Measurements from ENCODE around the gene CARD18.

The CARD18 gene

GRCh38 chr11:105139669-105140068 is at the start of gene CARD18:
Gene CARD18 (minus strand): TSS chr11:105139769. CDS start chr11:105139726, 43 bp downstream.
- Histone ChIP-seq H3K36me3 (ENCODE audit: control insufficient read depth, insufficient read depth, low read length) (no peaks in the 10 kb centered on the region), H3K4me1 (ENCODE audit: control insufficient read depth, insufficient read depth, low read length) (no peaks in the 10 kb centered on the region)

GRCh38 chr11:105183987-105184386 is 44.4 kb upstream of the CARD18 start:
- Histone ChIP-seq H3K36me3 (ENCODE audit: control insufficient read depth, insufficient read depth, low read length) (no peaks in the 10 kb centered on the region), H3K4me3 (ENCODE audit: low read depth, low read length) (no peak overlapping the region), H3K27me3 (ENCODE audit: control insufficient read depth, insufficient read depth, low read length) (no peaks in the 10 kb centered on the region), H3K9me3 (ENCODE audit: control insufficient read depth, insufficient read depth, low read length) (no peaks in the 10 kb centered on the region), H3K9ac (ENCODE audit: low read depth, low read length) (no peak overlapping the region), H3K4me1 (ENCODE audit: control insufficient read depth, insufficient read depth, low read length) (no peaks in the 10 kb centered on the region)

More at GRCh38 chr11:105139669-105140068, at the start of gene CARD18:
- H3K9ac ChIP-seq (ENCODE audit: low read depth, low read length) = no peak within 1 kb of the TSS
- no peaks in the 10 kb centered on the region for H3K9me3 ChIP-seq (ENCODE audit: control insufficient read depth, insufficient read depth, low read length)
- H3K27me3 ChIP-seq (ENCODE audit: control insufficient read depth, insufficient read depth, low read length) = no peaks in the 10 kb centered on the region
- no peak within 1 kb of the TSS for H3K4me3 ChIP-seq (ENCODE audit: low read depth, low read length)

- H3K4me1 ChIP-seq (ENCODE audit: control insufficient read depth, insufficient read depth, low read length) = no peaks in the 10 kb centered on the region
- no peaks in the 10 kb centered on the region for H3K27me3 ChIP-seq (ENCODE audit: control insufficient read depth, insufficient read depth, low read length)
- H3K9ac ChIP-seq (ENCODE audit: low read depth, low read length) = no peak overlapping the region
- H3K36me3 ChIP-seq (ENCODE audit: control insufficient read depth, insufficient read depth, low read length) = no peaks in the 10 kb centered on the region
- no peak overlapping the region for H3K4me3 ChIP-seq (ENCODE audit: low read depth, low read length)
- H3K9me3 ChIP-seq (ENCODE audit: control insufficient read depth, insufficient read depth, low read length) = no peaks in the 10 kb centered on the region
Measured at GRCh38 chr11:105183426-105183825, 43.9 kb upstream of the CARD18 start.

GRCh38 chr11:105181521-105181920 is 42.0 kb upstream of the CARD18 start:
- no peak overlapping the region for H3K9ac ChIP-seq (ENCODE audit: low read depth, low read length)
- H3K4me3 ChIP-seq (ENCODE audit: low read depth, low read length) = no peak overlapping the region
- H3K9me3 ChIP-seq (ENCODE audit: control insufficient read depth, insufficient read depth, low read length) = no peaks in the 10 kb centered on the region
- no peaks in the 10 kb centered on the region for H3K27me3 ChIP-seq (ENCODE audit: control insufficient read depth, insufficient read depth, low read length)
- H3K36me3 ChIP-seq (ENCODE audit: control insufficient read depth, insufficient read depth, low read length) = no peaks in the 10 kb centered on the region
- H3K4me1 ChIP-seq (ENCODE audit: control insufficient read depth, insufficient read depth, low read length) = no peaks in the 10 kb centered on the region

GRCh38 chr11:105181100-105181499 is 41.5 kb upstream of the CARD18 start:
- Histone ChIP-seq H3K36me3 (ENCODE audit: control insufficient read depth, insufficient read depth, low read length) (no peaks in the 10 kb centered on the region), H3K9ac (ENCODE audit: low read depth, low read length) (no peak overlapping the region), H3K9me3 (ENCODE audit: control insufficient read depth, insufficient read depth, low read length) (no peaks in the 10 kb centered on the region), H3K4me3 (ENCODE audit: low read depth, low read length) (no peak overlapping the region), H3K4me1 (ENCODE audit: control insufficient read depth, insufficient read depth, low read length) (no peaks in the 10 kb centered on the region), H3K27me3 (ENCODE audit: control insufficient read depth, insufficient read depth, low read length) (no peaks in the 10 kb centered on the region)

GRCh38 chr11:105179542-105180278 is 40.1 kb upstream of the CARD18 start:
- Histone ChIP-seq H3K4me1 (ENCODE audit: control insufficient read depth, insufficient read depth, low read length) (no peaks in the 10 kb centered on the region), H3K36me3 (ENCODE audit: control insufficient read depth, insufficient read depth, low read length) (no peaks in the 10 kb centered on the region), H3K9me3 (ENCODE audit: control insufficient read depth, insufficient read depth, low read length) (no peaks in the 10 kb centered on the region), H3K9ac (ENCODE audit: low read depth, low read length) (no peak overlapping the region), H3K4me3 (ENCODE audit: low read depth, low read length) (no peak overlapping the region), H3K27me3 (ENCODE audit: control insufficient read depth, insufficient read depth, low read length) (no peaks in the 10 kb centered on the region)

GRCh38 chr11:105177658-105178057 is 38.1 kb upstream of the CARD18 start:
- Histone ChIP-seq H3K9me3 (ENCODE audit: control insufficient read depth, insufficient read depth, low read length) (no peaks in the 10 kb centered on the region), H3K4me1 (ENCODE audit: control insufficient read depth, insufficient read depth, low read length) (no peaks in the 10 kb centered on the region), H3K27me3 (ENCODE audit: control insufficient read depth, insufficient read depth, low read length) (no peaks in the 10 kb centered on the region), H3K9ac (ENCODE audit: low read depth, low read length) (no peak overlapping the region), H3K36me3 (ENCODE audit: control insufficient read depth, insufficient read depth, low read length) (no peaks in the 10 kb centered on the region), H3K4me3 (ENCODE audit: low read depth, low read length) (no peak overlapping the region)

GRCh38 chr11:105168457-105168856 is 28.9 kb upstream of the CARD18 start:
- Histone ChIP-seq H3K27me3 (ENCODE audit: control insufficient read depth, insufficient read depth, low read length) (no peaks in the 10 kb centered on the region), H3K9ac (ENCODE audit: low read depth, low read length) (no peak overlapping the region), H3K4me1 (ENCODE audit: control insufficient read depth, insufficient read depth, low read length) (no peaks in the 10 kb centered on the region), H3K36me3 (ENCODE audit: control insufficient read depth, insufficient read depth, low read length) (no peaks in the 10 kb centered on the region), H3K9me3 (ENCODE audit: control insufficient read depth, insufficient read depth, low read length) (no peaks in the 10 kb centered on the region), H3K4me3 (ENCODE audit: low read depth, low read length) (no peak overlapping the region)

GRCh38 chr11:105167244-105167643 is 27.7 kb upstream of the CARD18 start:
- no peak overlapping the region for H3K4me3 ChIP-seq (ENCODE audit: low read depth, low read length)
- H3K4me1 ChIP-seq (ENCODE audit: control insufficient read depth, insufficient read depth, low read length) = no peaks in the 10 kb centered on the region
- no peaks in the 10 kb centered on the region for H3K27me3 ChIP-seq (ENCODE audit: control insufficient read depth, insufficient read depth, low read length)
- H3K9ac ChIP-seq (ENCODE audit: low read depth, low read length) = no peak overlapping the region
- no peaks in the 10 kb centered on the region for H3K9me3 ChIP-seq (ENCODE audit: control insufficient read depth, insufficient read depth, low read length)
- no peaks in the 10 kb centered on the region for H3K36me3 ChIP-seq (ENCODE audit: control insufficient read depth, insufficient read depth, low read length)

- Histone ChIP-seq H3K4me3 (ENCODE audit: low read depth, low read length) (no peak overlapping the region), H3K36me3 (ENCODE audit: control insufficient read depth, insufficient read depth, low read length) (no peaks in the 10 kb centered on the region), H3K9me3 (ENCODE audit: control insufficient read depth, insufficient read depth, low read length) (no peaks in the 10 kb centered on the region), H3K9ac (ENCODE audit: low read depth, low read length) (no peak overlapping the region), H3K27me3 (ENCODE audit: control insufficient read depth, insufficient read depth, low read length) (no peaks in the 10 kb centered on the region), H3K4me1 (ENCODE audit: control insufficient read depth, insufficient read depth, low read length) (no peaks in the 10 kb centered on the region)
Measured at GRCh38 chr11:105164208-105164607, 24.6 kb upstream of the CARD18 start.

- Histone ChIP-seq H3K36me3 (ENCODE audit: control insufficient read depth, insufficient read depth, low read length) (no peaks in the 10 kb centered on the region), H3K27me3 (ENCODE audit: control insufficient read depth, insufficient read depth, low read length) (no peaks in the 10 kb centered on the region), H3K4me3 (ENCODE audit: low read depth, low read length) (no peak overlapping the region), H3K9ac (ENCODE audit: low read depth, low read length) (no peak overlapping the region), H3K4me1 (ENCODE audit: control insufficient read depth, insufficient read depth, low read length) (no peaks in the 10 kb centered on the region), H3K9me3 (ENCODE audit: control insufficient read depth, insufficient read depth, low read length) (no peaks in the 10 kb centered on the region)
Measured at GRCh38 chr11:105162506-105162905, 22.9 kb upstream of the CARD18 start.

- Histone ChIP-seq H3K36me3 (ENCODE audit: control insufficient read depth, insufficient read depth, low read length) (no peaks in the 10 kb centered on the region), H3K9me3 (ENCODE audit: control insufficient read depth, insufficient read depth, low read length) (no peaks in the 10 kb centered on the region), H3K27me3 (ENCODE audit: control insufficient read depth, insufficient read depth, low read length) (no peaks in the 10 kb centered on the region), H3K9ac (ENCODE audit: low read depth, low read length) (no peak overlapping the region), H3K4me1 (ENCODE audit: control insufficient read depth, insufficient read depth, low read length) (no peaks in the 10 kb centered on the region), H3K4me3 (ENCODE audit: low read depth, low read length) (no peak overlapping the region)
Measured at GRCh38 chr11:105158436-105158835, 18.9 kb upstream of the CARD18 start.

All from iPS-15b (cell line).